Cardiac muscle cell (in vitro differentiated cells and primary cell): ENCODE data around the gene CA9. TPM values are rescaled to one million over a fixed set of nuclear protein-coding genes. Genes with fewer than 3 reads are reported as not detected.

Source experiments
- DNase-seq, 2 donors: peaks; one replicate each; pipeline versions ENCODE4 v3.0.0 to v3.0.0-alpha.2; 2010 to 2017; ENCODE audit warnings: low read depth in 1 of 2, low spot score in 1 of 2
- H3K27ac ChIP-seq: fragments of 200-600 bp; sonication (generic); 2 replicates; pipeline ENCODE4 v1.5.1; 2016
- H3K27me3 ChIP-seq: fragments of 200-600 bp; sonication (generic); 2 replicates; pipeline ENCODE4 v1.6.0; 2016; ENCODE audit warnings: control low read depth
- H3K36me3 ChIP-seq: fragments of 200-600 bp; sonication (generic); 2 replicates; pipeline ENCODE4 v1.5.1; 2016; ENCODE audit warnings: control low read depth
- H3K4me1 ChIP-seq: fragments of 200-600 bp; sonication (generic); 2 replicates; pipeline ENCODE4 v1.8.1; 2017; ENCODE audit warnings: low read depth, mild to moderate bottlenecking, mixed run types
- H3K4me3 ChIP-seq: fragments of 200-600 bp; sonication (generic); 2 replicates; pipeline ENCODE4 v1.5.1; 2016; ENCODE audit warnings: mild to moderate bottlenecking
- H3K9me3 ChIP-seq: fragments of 200-600 bp; sonication (generic); 2 replicates; pipeline ENCODE4 v1.5.1; 2017; ENCODE audit warnings: low read depth, mild to moderate bottlenecking, control low read depth
- CTCF ChIP-seq: IDR thresholded peaks from 2 replicates; pipeline ENCODE4 v1.5.1; 2012; ENCODE audit warnings: low read depth, mild to moderate bottlenecking, low read length
- polyA plus RNA-seq: library from polyadenylated mRNA; unstranded; fragments of >200 nt; fragmentation: Nextera tagmentation; extraction: Ambion mirVana; gene quantifications from 2 replicates; pipeline ENCODE4 v1.2.1, GENCODE V29; 2016
- total RNA-seq: library from RNA; depleted of rRNA; stranded (reverse); fragments of >200 nt; gene quantifications from 2 replicates; pipeline ENCODE4 v1.2.3, GENCODE V29; 2016

Gene CA9
- total and polyA plus RNA-seq, 2 experiments from 2014 or later: 2.4 to 2.6 TPM

- Histone ChIP-seq H3K4me3 (no peak overlapping the region), H3K9me3 (no peaks in the 10 kb centered on the region), H3K4me1 (peaks cover 19% of the 10 kb centered on the region), H3K36me3 (no peaks in the 10 kb centered on the region), H3K27ac (peak overlapping the region; percentile 99), H3K27me3 (no peaks in the 10 kb centered on the region)
- no peak for TF ChIP-seq CTCF
- no peak for DNase-seq
Measured at GRCh38 chr9:35661756-35662350, 11.9 kb upstream of the CA9 start.

GRCh38 chr9:35662437-35662836, 11.3 kb upstream of the CA9 start:
- H3K36me3 ChIP-seq: no peaks in the 10 kb centered on the region
- no peak overlapping the region for H3K4me3 ChIP-seq
- H3K27me3 ChIP-seq: no peaks in the 10 kb centered on the region
- peaks cover 19% of the 10 kb centered on the region for H3K4me1 ChIP-seq
- no peak for DNase-seq
- H3K27ac ChIP-seq: peak overlapping the region; percentile 99
- TF ChIP-seq CTCF: no peak
- H3K9me3 ChIP-seq: no peaks in the 10 kb centered on the region

DNA sequence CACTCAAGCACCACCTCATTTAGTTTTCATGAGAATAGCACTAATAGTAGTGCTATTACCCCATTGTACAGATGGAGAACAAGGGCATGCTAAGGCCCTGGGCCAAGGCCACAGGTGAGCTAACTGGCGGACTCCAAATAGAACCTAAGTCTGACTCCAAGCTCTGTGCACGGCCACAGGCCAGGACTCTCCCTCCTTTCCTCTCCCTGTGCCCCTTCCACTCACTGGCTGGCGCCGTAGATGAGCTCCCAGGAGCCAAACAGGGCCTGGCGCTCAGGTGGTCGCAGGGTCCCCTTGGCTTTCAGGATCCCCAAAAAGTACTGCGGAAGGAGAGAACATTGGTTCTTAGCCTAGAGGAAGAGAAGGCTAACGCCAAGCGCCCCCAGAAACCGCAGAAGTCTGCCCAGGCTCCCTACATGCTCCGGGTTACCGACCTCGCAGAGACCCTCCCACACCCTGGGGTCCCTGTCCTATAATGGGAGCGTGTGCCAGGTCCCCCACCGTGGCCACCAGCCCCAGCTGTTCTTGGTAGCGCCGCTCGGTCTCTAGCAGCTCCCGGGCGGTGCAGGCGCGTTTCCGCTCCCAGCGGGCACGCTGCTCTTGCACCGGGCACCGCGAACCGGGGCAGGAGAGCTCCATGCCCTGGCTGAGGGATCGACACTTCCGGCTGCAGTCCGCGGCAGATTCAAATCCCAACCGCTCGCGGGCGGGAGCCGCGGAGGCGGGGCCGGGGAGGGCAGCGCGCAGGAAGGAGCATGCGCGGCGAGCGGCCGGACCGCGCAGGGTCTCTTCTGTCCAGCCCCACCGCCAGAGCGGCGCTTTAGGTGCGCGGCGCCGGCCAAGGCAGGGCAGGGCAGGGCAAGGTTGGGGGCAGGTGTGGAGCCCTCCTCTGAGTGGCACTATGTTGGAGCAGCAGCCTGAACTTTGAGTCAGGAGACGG, 8.9 kb upstream of the CA9 start, which contains the start of gene ARHGEF39:
Gene ARHGEF39 (minus strand): TSS at position 665 of the 940 bp plus-strand sequence. CDS start 26 bp downstream, at position 639.
- TF ChIP-seq CTCF: peak; percentile 34
- Histone ChIP-seq H3K9me3 (no peaks in the 10 kb centered on the region), H3K27me3 (no peaks in the 10 kb centered on the region), H3K4me1 (peaks cover 12% of the 10 kb centered on the region), H3K4me3 (peak within 1 kb of the TSS; percentile 47), H3K36me3 (no peaks in the 10 kb centered on the region), H3K27ac (no peak within 1 kb of the TSS)
- peak; percentile 79 to 90 for DNase-seq

GRCh38 chr9:35665471-35665818, 8.3 kb upstream of the CA9 start:
- Histone ChIP-seq H3K4me3 (peak overlapping the region; percentile 47), H3K27ac (no peak overlapping the region), H3K9me3 (no peaks in the 10 kb centered on the region), H3K36me3 (no peaks in the 10 kb centered on the region), H3K27me3 (no peaks in the 10 kb centered on the region), H3K4me1 (peaks cover 12% of the 10 kb centered on the region)
- DNase-seq: no peak
- TF ChIP-seq CTCF: no peak

DNA sequence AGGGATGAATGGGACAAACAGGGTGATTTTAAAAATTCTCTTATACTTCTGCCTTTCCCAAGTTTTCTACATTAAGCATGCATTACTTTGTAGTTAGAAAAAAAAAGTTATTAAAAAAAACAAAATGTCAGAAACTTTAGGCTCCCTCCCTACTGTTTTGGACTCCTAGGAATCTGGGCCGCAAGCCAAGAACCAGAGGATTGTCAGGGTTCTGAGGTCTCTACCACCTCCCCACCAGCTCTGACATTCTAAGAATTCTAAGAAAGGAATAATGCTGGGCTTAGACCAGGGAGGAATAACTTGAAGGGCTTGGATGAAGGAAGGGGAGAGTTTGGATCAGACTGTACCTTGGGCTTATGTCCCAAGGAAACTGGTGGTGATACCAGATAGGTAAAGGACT, 7.7 kb upstream of the CA9 start:
- H3K36me3 ChIP-seq: no peaks in the 10 kb centered on the region
- H3K4me3 ChIP-seq: no peak overlapping the region
- H3K27ac ChIP-seq: no peak overlapping the region
- H3K9me3 ChIP-seq: no peaks in the 10 kb centered on the region
- no peak for TF ChIP-seq CTCF
- DNase-seq: peak in 1 of 2 donors; percentile 75
- H3K27me3 ChIP-seq: no peaks in the 10 kb centered on the region
- peaks cover 9% of the 10 kb centered on the region for H3K4me1 ChIP-seq
